Stimulated activated naive CD8-positive, alpha-beta T cell treated with anti-CD3 and anti-CD28 coated beads, Interleukin-15, Interleukin-2, amounts not matched to agents 100 U/mL and 50 U/mL, for 24 hours (primary cell): Measurements from ENCODE around the gene NTN3.
"Not testable (repeated sequence)": the region's sequence is repeated elsewhere in the genome, so short reads cannot be mapped to it uniquely, and the experiment has no call there.

Experiments
- ATAC-seq: fragments of 150-1000 bp; cut with Tn5 transposase; one replicate; pipeline ENCODE4 v1.10.0; 2021
- DNase-seq: peaks from one replicate; pipeline ENCODE4 v3.0.0; 2021

Gene NTN3

DNA sequence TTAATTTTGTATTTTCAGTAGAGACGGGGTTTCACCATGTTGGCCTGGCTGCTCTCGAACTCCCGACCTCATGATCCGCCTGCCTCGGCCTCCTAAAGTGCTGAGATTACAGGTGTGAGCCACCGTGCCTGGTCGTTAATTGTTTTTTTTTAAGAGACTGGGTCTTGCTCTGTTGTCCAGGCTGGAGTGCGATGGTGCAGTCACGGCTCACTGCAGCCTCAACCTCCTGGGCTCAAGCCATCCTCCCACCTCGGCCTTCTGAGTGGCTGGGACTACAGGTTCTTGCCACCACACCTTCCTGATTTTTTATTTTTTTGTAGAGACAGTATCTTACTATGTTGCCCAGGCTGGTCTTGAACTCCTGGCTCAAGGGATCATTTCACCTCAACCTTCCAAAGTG lies 8.9 kb downstream of the NTN3 start:
- not testable (repeated sequence) for ATAC-seq, DNase-seq

DNA sequence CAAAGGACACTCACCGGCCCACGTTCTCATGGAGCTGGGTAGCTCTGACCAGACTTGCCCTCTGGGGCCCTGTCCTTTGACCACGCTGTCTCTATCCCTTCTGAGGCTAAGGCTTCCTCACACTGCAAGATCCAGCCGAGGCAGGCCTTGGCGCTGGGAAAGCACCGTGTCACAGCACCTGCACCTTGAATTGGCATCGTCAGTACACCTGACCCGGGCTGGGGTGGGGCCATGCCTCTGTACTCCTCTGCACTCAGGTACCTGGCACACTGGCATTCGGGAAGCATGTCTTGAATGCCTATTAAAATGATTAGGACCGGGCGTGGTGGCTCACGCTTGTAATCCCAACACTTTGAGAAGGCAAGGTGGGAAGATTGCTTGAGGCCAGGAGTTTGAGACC lies 9.9 kb downstream of the NTN3 start:
- ATAC-seq: no peak

DNA sequence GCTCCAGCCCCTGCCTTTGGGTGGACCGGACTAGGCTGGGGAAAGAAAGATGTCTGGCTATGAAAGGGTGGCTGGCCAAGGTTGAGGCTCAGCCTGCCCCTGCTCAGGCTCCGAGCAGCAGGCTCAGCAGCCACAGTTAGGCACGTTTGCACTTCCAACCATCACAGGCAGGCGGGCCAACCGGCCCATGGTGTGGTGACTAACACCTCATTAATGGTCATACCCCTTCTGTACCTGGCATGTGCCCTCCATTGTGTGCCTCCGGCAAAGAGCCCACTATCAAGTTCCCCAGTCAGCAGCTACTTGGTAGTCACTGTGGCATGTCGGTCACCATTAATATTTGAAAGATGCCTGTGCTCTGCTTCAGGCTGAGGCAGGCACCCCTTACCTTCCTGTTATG lies 10.6 kb downstream of the NTN3 start:
- DNase-seq (no peak), ATAC-seq (no peak)

More for the DNA sequence above, 9.9 kb downstream of the NTN3 start:
- no peak for DNase-seq

DNA sequence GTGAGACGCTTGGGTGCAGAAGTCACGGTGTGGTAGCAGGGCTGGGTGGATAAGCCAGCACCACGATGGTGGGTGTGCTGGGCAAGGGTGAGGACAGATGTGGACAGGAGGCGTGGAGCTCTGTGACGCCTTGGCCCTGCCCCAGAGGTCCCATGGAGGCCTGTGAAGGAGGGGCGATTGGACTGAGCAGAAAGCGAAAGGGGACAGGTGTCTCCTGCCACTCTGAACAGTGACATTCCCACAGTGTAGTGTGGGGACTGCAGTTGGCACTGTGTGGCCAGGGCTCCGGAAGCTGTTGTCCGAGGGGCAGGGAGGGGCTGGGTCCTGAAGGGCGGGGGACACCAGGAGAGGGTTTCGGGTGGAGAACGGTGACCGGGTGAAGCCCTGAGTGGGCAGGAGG lies 11.2 kb downstream of the NTN3 start:
- ATAC-seq (no peak), DNase-seq (no peak)

DNA sequence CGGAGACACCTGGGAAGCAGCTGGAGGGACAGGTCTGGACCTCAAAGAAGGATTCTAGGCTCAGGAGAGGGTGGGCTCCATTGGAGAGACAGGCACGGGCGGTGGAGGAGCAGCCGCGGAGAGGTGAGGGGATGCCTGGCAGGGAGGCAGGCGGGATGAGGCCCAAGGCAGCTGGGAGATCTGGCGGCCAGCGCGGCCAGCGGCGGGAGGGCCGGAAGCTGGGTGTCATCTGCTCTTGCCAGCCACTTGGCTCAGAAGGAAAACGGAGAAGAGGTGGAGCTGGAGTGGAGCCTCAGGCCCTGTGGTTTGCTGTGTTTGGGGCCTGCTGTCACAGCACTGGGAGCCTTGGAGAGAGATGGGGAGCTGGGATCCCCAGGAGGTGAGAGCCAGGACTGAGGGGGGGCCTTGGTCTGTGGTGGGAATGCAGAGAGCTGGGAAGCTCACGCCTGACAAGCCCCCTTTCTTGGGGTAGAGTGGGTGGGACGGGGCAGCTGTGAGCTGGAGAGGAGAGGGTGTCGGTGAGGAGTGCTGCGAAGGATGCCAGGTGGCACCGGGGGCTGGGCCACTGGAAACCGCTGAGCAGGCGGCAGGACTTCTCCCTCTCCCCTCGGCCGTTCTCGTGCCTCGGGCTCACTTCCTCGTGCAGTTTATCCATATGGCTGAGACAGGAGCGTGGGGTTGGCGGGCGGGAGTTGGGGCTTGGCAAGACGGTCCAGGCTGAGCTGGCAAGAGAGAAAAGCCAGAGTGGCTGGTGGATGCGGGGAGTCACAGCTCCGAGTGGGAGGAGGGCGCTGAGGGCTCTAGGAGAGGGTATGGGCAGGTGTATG lies 11.8 kb downstream of the NTN3 start:
- ATAC-seq: no peak
- DNase-seq: no peak

DNA sequence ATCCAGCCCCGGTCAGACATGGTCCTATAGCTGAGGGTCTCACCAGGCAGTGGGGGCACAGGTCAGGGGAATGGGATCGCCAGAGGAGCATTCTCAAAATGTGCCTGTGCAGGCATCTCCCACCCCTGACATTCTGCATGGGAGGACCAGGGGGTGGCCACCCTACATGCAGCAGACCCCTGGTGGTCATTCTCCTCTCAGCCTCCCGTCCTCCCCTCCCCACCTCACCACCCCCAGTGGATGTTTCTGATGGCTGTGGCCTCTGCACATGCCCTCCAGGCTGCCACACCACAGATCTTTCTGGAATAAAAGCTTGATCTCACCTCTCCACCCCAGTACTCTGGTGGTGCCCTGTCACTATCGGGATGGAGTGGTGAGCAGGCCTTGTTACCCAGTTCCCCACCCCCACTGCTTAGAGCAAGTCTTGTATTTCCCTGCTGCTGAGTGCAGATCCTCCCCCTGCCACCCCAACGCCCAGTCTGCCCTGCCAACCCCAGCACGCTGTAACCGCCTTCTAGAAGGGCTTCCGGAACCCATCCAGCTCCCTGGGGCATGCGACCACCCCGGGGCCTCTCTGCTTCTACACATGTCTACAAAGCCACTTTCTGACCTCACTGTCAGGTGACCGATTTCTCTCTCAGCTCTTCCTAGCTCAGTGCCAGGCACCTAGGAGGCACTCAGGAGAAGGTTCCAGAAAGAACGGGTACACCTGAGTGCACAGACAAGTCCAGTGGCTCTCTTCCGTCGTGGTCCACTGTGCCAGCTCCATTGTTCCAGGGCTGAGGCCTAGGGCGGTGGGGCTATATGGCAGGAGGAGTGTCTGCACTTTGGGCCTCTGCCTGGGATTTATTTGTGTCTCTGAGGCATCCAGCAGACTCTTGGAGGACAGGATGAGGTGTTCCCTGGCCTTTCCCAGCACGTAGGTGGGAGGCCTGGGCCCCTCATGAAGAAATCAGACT lies 13.1 kb downstream of the NTN3 start:
- ATAC-seq (no peak), DNase-seq (no peak)

DNA sequence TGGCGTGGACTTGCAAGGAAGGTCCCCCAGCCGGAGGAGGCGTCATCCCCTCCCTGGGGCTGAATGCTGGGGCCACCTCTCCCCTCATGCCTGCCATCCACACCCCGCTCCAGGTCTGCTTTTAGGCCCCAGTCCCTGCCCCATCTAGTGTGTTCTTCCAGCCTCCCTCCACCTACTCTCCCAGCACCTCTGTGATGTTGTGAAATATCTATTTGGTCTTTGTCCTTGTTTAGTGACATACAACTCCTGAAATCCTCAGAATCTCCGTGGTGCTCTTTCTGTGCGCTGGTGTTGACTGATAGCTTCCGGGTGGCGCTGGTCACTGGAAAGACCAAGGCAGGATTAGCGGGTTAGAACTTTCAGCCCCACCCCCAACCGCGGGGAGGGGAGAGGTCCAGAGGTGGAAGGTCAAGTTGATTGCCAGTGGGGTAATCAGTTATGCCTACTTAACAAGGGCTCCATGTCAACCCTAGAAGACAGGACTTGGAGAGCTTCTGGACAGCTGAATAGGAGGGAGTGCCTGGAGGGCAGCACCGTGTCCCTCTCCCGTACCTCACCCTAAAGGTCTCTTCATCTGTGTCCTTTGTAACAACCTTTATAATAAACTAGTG lies 13.9 kb downstream of the NTN3 start:
- ATAC-seq (no peak), DNase-seq (no peak)

DNA sequence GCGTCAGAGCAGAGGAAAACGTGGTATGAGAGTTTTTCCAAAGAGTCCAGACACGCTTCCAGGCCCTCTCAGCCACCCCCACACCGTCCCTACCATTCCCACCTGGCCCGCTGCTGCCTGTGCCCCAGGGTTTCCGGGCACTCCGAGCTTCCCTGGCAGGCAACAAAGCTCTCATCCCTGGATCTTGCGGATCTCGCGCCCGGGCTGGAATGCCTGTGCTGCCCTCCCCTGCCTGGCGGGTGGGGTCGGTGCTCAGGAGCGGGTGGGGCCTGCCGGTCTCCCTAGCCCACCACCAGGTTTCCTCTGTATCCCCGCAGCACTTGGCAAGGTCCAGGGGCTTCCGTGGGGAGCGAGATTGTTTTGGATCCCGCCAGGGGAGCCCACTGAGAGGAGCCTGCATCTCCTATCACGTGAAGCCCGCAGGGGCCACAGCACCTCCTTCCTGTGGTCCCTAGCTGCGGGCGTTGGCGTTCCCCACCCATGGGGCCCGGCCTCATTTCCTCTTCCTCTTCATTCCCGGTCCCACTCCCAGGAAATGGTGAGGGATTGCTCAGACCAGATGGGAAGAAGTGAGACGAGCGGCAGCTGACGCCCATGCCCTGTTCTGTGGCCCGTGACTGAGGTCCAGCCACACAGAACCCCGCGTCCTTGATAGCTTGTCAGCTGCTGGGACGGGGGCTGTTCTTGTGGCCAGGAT lies 14.9 kb downstream of the NTN3 start:
- ATAC-seq: no peak
- DNase-seq: no peak

DNA sequence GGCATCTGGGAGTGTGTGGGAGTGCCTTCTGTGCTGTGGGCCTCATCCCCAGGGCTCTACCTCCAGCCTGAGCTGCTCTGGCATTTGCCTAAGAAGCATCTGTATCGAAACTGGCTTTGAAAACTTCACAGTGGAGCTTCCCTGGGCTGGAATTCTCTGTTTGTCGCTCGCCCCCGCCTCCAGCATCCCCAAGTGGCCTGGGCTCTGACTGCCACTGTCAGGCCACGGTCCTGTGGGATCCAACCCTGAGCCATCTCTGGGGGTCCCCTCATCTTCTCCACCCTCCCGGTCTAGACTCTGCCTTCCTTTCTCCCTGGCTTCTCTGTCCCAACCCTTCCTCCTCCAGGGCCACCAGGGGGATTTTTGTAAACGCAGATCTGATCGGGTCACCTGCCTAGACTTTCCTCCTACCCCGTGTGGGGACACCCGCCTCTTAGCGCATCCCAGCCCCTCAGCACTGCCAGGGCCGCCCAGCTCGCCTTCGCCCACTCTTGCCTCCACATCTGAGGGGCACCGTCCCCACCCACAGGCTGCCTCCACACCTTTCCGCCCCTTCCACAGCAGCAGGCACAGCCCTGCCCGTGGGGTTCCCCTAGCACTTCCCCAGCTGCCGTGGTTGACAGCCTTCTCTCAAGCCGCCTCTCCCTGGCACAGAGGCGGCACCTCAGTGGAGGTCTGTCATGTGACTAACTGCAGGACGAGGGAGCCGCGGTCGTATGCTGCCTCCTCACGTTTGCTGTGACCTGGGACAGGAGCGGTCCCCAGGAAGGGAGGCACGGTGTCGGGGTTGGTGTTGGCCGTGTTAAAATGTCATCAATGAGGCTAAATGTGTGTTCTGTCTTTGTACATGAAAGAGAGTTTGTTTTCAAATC lies 15.8 kb downstream of the NTN3 start:
- DNase-seq: peak; percentile 77
- ATAC-seq: peak; percentile 91

DNA sequence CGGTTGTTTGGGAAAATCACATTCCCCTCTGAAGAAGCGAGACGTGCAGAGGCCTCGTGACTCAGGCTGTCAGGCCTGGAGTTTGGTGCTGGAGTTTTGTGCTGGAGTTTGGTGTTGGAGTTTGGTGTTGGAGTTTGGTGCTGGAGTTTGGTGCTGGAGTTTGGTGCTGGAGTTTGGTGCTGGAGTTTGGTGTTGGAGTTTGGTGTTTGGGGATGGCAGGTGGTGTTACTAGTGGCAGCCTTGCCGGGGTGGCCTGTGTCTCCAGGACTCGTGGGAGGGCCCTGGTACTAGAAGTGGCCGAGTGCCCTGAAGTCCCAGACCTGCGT lies 16.4 kb downstream of the NTN3 start:
- ATAC-seq: no peak

DNA sequence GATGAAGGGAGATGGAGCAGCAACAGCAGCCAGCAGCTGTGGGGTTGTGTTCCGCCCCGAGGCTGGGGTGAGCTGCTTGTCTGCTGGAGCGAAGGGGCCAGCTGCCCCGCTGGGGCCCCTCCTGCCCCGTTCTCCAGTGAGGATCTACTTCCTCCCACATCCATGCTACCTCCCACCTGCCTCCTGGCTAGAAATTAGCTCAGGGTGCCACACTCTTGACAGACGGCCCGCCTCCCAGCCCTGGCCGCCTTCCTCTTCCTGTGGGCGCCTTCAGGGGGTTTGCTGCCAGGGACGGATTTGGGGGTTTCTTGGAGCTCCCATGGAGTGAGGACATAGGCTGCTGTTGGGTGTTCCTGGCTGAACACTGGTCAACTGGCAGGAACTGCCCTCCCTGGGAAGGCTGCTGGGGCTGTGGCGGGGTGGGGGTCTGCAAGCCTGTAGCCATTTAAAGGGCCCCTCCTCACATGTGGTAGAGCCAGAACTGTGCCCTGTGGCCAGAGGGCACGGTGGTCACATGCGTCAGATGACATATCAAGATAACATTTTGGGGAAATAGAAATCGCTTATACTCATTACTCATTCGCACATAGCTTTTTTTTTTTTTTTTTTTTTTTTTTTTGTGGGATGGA lies 16.9 kb downstream of the NTN3 start:
- DNase-seq (no peak), ATAC-seq (no peak)

More for the DNA sequence above, 16.4 kb downstream of the NTN3 start:
- no peak for DNase-seq

DNA sequence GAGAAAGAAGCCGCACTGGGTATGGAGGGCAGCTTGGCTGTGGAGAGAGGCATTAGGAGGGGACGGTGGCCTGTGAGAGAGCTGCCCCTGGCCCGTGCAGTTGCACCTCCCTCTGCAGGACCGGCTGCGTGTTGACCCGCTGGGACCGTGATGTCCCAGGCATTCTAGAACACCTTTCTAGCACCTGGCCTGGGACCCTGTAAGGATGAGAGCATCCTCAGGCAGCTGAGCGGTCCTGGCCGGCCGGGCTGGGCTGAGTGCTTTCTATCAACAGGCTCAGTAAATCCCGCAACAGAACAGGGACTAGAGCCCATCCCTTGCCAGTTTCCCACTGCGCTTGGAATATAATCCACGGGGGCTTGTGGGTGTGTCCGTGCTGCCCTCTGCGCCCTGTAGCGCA lies 18.5 kb downstream of the NTN3 start:
- DNase-seq: no peak
- no peak for ATAC-seq

DNA sequence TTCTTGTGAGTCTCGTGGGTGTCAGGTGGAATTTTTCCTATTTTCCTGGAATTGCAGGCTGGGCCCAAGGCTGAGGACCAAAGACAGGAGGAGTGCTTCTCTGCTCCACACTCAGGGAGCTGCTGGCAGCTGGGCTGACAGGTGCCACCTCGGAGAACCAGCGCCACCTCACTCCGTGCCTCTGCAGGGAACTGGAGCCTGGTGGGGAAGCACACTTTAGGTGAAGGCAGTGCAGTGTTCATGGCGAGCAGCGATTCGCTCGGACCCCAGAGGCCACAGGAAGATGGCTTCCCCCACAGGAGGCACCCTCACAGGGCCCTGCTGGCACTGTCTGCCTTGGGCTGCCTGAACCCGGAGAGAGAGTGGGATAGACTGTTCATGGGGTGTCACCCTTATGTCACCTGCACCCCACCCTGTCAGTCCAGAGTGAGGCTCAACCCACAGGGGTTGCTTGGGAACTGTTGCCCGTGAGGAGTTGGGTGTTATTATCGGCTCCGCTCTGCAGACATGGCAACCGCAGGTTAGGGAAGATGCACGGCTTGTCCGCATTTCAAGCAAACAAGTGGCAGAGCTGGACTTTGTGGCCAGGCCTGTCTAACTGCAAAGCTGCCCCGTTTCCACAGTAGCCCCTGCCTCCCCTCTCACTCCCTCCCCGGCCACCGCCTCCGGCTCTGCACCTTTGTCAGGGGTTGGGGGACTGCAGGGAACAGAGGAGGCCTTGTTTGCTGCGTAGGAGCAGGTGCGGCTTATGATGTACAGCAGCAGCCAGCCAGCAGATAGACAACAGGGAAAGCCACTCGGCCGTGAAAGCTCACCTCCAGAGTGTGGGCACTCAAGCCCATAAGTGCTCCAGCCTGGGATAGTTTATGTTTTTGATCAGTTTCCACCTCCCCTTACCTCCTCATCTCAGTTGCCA lies 19.4 kb downstream of the NTN3 start:
- no peak for DNase-seq
- ATAC-seq: no peak

DNA sequence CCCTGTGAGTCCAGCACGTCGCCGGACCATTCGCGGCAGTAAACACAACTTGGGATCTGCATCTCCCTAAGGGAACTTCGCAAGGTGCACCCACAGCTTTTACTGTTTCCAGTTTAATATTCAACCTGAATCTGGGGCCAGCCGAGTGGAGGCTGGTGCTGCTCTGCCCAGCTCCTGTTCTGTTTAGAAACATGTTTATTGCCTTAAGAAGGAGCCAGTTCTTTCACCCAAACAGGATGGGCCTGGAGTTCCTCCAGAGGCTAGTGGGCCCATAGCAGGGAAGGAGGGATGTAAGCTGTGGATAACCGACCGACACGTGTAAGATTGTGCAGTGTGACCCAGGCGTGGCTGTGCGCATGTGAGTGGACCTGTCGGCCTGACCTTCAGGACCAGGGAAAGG lies 21.2 kb downstream of the NTN3 start:
- DNase-seq: no peak
- no peak for ATAC-seq

DNA sequence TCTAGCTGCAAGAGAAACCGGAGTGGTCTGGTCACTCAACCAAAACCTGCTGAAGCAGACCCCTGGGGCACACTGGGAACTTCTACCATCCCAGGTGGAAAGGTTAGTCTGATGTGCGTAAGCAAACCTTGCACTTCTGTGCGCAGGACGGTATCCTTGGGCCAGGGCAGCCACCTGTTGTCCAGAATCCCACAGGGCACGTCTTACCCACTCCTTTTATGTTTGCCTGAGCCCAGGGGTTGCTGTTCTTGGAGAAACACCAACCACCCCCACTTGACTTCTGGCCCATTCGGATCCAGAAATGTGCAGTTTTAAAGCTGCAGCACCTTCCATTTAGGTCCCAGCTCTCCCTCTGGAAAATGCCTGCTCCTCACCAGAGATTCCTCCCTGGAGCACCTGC lies 22.5 kb downstream of the NTN3 start:
- ATAC-seq (no peak), DNase-seq (no peak)

DNA sequence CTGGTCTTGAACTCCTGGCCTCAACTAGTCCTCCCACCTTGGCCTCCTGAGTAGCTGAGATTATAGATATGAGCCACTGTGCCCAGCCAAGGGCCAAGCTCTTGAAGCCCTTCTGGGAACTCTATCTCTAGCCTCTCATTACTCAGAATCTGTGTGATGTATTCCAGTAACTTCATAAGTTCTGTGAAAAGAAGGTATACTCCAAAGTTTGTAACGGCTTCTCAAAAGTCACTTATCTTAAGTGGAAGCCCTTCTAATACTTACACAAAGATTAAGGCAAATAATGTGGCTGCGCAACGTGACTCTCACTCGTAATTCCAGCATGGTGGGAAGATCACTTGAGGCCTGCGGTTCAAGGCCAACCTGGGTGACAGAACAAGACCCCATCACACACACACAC lies 23.5 kb downstream of the NTN3 start:
- ATAC-seq: no peak

DNA sequence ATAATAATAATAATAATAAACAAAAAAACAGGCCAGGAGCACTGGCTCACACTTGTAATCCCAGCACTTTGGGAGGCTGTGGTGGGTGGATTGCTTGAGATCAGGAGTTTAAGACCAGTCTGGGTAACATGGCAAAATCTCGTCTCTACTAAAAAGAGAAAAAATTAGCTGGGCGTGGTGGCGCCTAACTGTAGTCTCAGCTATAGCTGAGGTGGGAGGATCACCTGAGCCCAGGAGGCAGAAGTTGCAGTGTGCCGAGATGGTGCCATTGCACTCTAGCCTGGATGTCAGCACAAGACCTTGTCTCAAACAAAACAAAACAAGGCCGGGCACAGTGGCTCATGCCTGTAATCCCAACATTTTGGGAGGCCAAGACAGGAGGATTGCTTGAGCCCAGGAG lies 23.9 kb downstream of the NTN3 start:
- no peak for DNase-seq
- no peak for ATAC-seq

More for the DNA sequence above, 23.5 kb downstream of the NTN3 start:
- DNase-seq: no peak

DNA sequence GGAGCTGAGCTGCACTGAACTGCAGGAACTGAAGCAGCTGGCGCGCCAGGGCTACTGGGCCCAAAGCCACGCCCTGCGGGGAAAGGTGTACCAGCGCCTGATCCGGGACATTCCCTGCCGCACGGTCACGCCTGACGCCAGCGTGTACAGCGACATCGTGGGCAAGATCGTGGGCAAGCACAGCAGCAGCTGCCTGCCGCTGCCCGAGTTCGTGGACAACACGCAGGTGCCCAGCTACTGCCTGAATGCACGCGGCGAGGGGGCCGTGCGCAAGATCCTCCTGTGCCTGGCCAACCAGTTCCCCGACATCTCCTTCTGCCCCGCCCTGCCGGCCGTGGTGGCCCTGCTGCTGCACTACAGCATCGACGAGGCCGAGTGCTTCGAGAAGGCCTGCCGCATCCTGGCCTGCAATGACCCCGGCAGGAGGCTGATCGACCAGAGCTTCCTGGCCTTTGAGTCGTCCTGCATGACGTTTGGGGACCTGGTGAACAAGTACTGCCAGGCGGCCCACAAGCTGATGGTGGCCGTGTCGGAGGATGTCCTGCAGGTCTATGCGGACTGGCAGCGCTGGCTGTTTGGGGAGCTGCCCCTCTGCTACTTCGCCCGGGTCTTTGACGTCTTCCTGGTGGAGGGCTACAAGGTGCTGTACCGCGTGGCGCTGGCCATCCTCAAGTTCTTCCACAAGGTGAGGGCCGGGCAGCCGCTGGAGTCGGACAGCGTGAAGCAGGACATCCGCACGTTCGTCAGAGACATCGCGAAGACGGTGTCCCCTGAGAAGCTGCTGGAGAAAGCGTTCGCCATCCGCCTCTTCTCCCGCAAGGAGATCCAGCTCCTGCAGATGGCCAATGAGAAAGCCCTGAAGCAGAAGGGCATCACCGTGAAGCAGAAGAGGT lies 25.4 kb downstream of the NTN3 start:
- no peak for DNase-seq
- ATAC-seq: no peak
